Stimulated activated memory B cell treated with anti-CD40 and anti-IgM and Interleukin-4, amounts not matched to agents 10 μg/mL and 1 μg/mL and 100 μg/mL, for 72 hours (primary cell): ENCODE data around the gene ACADM.
A peak's percentile ranks its signal among the peaks of the same experiment; 100 is the strongest.
"Not testable (repeated sequence)": the region's sequence is repeated elsewhere in the genome, so short reads cannot be mapped to it uniquely, and the experiment has no call there.

Experiments
- ATAC-seq: fragments of 150-1000 bp; cut with Tn5 transposase; 2 replicates; pipeline ENCODE4 v1.10.0; 2021
- H3K27ac Mint-ChIP-seq: one replicate; pipeline ENCODE4 v1.8.0; 2022; ENCODE audit warnings: mild to moderate bottlenecking, mixed read lengths
- H3K27me3 Mint-ChIP-seq: one replicate; pipeline ENCODE4 v1.8.0; 2022; ENCODE audit warnings: mixed read lengths
- H3K36me3 Mint-ChIP-seq: one replicate; pipeline ENCODE4 v1.8.0; 2022; ENCODE audit warnings: mixed read lengths
- H3K4me1 Mint-ChIP-seq: one replicate; pipeline ENCODE4 v1.8.0; 2022; ENCODE audit warnings: mixed read lengths
- H3K4me3 Mint-ChIP-seq: one replicate; pipeline ENCODE4 v1.8.0; 2022; ENCODE audit warnings: mild to moderate bottlenecking, moderate library complexity, mixed read lengths
- H3K9me3 Mint-ChIP-seq: one replicate; pipeline ENCODE4 v1.8.0; 2022; ENCODE audit warnings: mixed read lengths

Gene ACADM

DNA sequence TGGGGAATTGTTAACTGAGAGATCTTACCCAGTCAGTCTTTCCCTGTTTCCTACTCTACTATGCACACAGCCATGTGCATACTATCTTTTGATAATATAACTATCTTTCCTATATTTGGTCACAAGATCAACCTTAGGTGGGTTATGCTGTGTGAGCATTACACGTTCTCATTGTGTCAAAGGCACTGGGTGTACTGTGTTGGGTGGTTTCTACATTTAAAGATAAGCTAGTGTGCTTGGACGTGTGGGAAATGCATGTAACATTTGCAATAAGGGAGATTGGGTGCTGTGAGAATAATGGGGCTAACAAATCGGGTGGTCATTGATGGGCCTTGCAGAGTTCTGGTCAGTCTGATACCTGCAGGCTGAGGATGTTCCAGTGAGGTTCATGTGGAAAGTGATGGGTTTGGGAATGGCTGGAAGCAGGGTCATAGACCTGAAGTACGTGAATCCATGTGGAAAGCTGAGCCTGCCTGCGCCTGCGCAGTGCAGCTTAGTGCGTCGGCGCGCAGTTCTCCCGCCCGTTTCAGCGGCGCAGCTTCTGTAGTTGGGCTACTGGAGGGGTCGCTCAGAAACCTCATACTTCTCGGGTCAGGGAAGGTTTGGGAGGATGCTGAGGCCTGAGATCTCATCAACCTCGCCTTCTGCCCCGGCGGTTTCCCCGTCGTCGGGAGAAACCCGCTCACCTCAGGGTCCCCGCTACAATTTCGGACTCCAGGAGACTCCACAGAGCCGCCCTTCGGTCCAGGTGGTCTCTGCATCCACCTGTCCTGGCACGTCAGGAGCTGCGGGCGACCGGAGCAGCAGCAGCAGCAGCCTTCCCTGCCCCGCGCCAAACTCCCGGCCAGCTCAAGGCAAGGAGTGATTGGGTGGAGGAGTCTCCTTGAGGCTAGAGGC, 72.1 kb downstream of the ACADM start, which contains the start of gene MSH4:
Gene MSH4, plus strand, starts transcription at position 507 of the 897 bp plus-strand sequence. Its CDS starts 104 bp downstream, at position 611.
- peaks cover 18% of the 10 kb centered on the region for H3K4me1 Mint-ChIP-seq
- H3K9me3 Mint-ChIP-seq, result no peaks in the 10 kb centered on the region
- no peak within 1 kb of the TSS for H3K4me3 Mint-ChIP-seq
- ATAC-seq, result peak; percentile 53
- H3K27me3 Mint-ChIP-seq, result no peaks in the 10 kb centered on the region
- H3K36me3 Mint-ChIP-seq, result peaks cover 62% of the 10 kb centered on the region
- H3K27ac Mint-ChIP-seq, result no peak within 1 kb of the TSS

DNA sequence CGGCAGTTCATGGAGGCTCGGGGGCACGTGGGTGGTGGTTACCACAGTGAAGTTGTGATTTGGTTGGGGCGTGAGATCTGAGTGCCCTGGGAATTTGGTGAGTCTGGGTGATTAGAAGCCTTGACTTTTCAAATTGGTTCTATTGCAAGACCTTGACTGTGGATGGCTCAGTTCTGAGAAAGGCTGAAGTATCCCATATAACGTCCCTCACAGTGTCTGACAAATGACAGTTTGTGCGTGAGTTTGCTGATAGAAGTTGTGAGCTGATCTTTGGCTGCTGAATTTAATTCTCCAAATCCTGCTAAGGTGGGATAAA, 72.7 kb downstream of the ACADM start:
- peak; percentile 44 for ATAC-seq
- H3K9me3 Mint-ChIP-seq, result no peaks in the 10 kb centered on the region
- H3K36me3 Mint-ChIP-seq, result peaks cover 56% of the 10 kb centered on the region
- H3K27me3 Mint-ChIP-seq, result no peaks in the 10 kb centered on the region
- no peak overlapping the region for H3K27ac Mint-ChIP-seq
- peaks cover 19% of the 10 kb centered on the region for H3K4me1 Mint-ChIP-seq
- no peak overlapping the region for H3K4me3 Mint-ChIP-seq

DNA sequence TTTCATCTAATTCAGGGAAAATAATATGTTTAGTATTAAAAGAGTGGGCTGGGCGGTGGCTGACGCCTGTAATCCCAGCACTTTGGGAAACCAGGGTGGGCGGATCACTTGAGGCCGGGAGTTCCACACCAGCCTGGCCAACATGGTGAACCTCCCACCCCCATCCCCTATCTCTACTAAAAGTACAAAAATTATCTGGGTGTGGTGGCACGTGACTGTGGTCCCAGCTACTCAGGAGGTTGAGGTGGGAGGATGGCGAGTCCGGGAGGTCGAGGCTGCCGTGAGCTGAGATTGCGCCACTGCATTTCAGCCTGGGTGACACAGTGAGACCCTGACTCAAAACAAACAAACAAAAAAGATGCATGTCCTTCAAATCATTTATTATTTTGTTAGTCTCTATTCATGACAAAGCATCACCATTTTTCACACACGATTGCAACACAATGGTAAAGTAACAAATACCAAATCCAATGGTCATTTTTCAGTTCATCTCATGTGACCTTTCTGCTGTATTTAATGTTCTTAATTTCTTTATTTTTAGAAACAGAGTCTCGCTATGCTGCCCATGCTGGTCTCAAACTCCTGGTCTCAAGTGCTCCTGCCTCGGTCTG, 73.2 kb downstream of the ACADM start:
- Mint-ChIP-seq H3K9me3 (no peaks in the 10 kb centered on the region), H3K27me3 (no peaks in the 10 kb centered on the region), H3K36me3 (peaks cover 53% of the 10 kb centered on the region), H3K27ac (no peak overlapping the region), H3K4me3 (no peak overlapping the region), H3K4me1 (peaks cover 21% of the 10 kb centered on the region)
- no peak for ATAC-seq

DNA sequence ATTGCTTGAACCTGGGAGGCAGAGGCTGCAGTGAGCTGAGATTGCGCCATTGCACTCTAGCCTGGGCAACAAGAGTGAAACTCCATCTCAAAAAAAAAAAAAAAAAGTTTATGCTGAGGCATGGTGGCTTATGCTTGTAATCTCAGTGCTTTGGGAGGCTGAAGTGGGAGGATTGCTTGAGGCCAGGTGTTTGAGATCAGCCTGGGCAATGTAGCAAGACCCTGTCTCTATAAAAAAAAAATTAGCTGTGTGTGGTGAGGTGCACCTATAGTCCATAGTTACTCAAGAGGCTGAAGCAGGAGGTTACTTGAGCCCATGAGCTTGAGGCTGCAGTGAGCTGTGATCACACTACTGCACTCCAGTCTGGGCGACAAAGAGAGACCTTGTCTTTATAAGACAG, 77.0 kb downstream of the ACADM start:
- not testable (repeated sequence) for H3K9me3 Mint-ChIP-seq, H3K27ac Mint-ChIP-seq, ATAC-seq, H3K27me3 Mint-ChIP-seq, H3K4me3 Mint-ChIP-seq
- H3K4me1 Mint-ChIP-seq, result peaks cover 13% of the 10 kb centered on the region
- peaks cover 22% of the 10 kb centered on the region for H3K36me3 Mint-ChIP-seq

DNA sequence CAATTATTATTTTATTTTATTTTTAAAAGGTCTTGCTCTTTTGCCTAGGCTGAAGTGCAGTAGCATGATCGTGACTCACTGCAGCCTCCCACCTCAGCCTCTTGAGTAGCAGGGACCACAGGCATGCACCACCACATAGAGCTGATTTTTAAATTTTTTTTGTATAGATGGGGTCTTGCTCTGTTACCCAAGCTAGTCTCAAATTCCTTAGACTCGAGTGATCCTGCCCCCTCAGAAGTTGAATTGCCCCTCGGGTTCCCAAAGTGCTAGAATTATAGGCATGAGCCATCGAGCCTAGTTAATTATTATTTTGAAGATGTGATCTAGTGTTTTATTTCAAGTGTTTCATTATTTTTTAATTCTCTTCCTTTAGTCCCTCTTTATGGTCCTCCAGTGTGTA, 84.4 kb downstream of the ACADM start:
- no peak for ATAC-seq
- no peaks in the 10 kb centered on the region for H3K4me1 Mint-ChIP-seq
- H3K9me3 Mint-ChIP-seq, result no peaks in the 10 kb centered on the region
- H3K27me3 Mint-ChIP-seq, result no peaks in the 10 kb centered on the region
- no peak overlapping the region for H3K4me3 Mint-ChIP-seq
- H3K36me3 Mint-ChIP-seq, result peaks cover 19% of the 10 kb centered on the region
- H3K27ac Mint-ChIP-seq, result no peak overlapping the region

DNA sequence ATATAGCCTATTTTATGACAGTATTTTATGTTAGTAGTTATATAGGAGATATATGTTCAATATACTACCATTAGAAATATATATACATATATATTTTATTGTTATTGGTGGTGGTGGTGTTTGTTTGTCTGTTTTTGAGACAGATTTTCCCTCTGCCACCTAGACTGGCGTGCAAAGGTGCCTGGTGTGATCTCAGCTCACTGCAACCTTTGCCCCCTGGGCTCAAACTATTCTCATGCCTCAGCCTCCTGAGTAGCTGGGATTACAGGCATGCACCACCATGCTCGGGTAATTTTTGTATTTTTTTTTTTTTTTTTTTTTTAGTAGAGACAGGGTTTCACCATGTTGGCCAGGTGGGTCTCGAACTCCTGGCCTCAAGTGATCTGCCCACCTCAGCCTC, 85.6 kb downstream of the ACADM start:
- not testable (repeated sequence) for ATAC-seq, H3K4me3 Mint-ChIP-seq, H3K4me1 Mint-ChIP-seq, H3K9me3 Mint-ChIP-seq, H3K27me3 Mint-ChIP-seq, H3K27ac Mint-ChIP-seq
- peaks cover 19% of the 10 kb centered on the region for H3K36me3 Mint-ChIP-seq

DNA sequence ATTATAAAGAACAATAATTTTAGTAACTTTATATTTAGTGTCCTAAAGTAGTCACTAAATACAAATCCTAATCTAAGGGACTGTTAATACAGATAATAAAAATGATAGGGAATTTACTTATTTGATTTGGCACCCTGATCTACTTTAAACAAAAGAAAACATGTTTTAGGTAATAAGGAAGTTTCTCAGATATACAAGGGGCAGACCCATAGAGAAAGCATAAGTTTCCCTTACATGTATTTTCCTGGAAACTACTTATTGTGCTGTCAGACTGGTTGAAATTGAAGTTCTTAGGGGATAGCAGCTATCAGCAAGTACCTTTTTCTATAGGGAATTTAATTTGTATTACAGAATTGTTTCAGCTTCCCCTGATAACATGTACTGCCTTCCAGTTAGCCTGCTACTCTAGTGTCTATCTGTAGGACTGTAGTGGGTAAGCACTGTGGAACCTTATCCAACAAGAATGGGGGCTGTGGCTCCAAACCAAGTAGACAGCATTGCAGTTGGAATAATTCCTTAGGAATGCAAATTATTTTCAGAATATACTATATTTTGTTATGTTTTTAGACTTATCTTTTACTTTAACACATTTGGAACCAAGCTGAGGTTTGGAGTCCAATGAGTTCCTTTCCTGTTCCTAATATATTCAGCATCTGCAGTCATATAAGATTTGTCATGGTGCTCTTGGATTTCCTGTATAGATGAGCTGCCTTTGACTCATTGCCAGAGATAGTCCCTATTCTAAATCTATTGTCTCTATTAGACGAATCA, 86.9 kb downstream of the ACADM start:
- no peak for ATAC-seq
- no peak overlapping the region for H3K27ac Mint-ChIP-seq
- peaks cover 19% of the 10 kb centered on the region for H3K36me3 Mint-ChIP-seq
- H3K4me1 Mint-ChIP-seq, result no peaks in the 10 kb centered on the region
- H3K27me3 Mint-ChIP-seq, result no peaks in the 10 kb centered on the region
- H3K4me3 Mint-ChIP-seq, result no peak overlapping the region
- no peaks in the 10 kb centered on the region for H3K9me3 Mint-ChIP-seq

DNA sequence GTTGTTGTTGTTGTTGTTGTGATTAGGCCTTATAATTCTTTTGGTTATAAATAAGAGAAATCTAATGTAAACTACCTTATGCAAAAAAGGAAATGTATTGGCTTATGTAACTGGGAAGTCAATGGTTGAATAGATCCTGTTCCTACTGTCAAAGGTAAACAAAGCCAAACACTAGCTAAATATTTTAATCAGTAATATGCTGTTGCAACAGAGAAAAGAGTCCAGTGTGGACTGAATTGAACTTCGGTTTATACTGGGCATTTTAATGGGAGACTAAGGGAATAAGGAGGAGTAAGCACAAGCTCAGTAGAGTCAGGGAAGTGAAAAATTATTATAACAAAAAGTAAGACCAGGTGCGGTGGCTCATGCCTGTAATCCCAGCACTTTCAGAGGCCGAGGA, 87.6 kb downstream of the ACADM start:
- Mint-ChIP-seq H3K4me1 (no peaks in the 10 kb centered on the region), H3K4me3 (no peak overlapping the region), H3K27ac (no peak overlapping the region), H3K9me3 (no peaks in the 10 kb centered on the region), H3K36me3 (peaks cover 19% of the 10 kb centered on the region), H3K27me3 (no peaks in the 10 kb centered on the region)
- no peak for ATAC-seq
